Measurements from ENCODE around the gene GPRC5A. TPM values are rescaled to one million over a fixed set of nuclear protein-coding genes. Genes with fewer than 3 reads are reported as not detected.

GPRC5A gene
- total and polyA plus RNA-seq, 2 donors (not counting 1 experiment from before 2014, with no cell fraction given): not detected

GRCh38 chr12:12936983-12937491, 45.7 kb downstream of the GPRC5A start:
- Histone ChIP-seq H3K9ac (ENCODE audit: low read length) (no peak overlapping the region), H3K36me3 (replicated peaks in 1 of 2; ENCODE audit: control extremely low read depth in 1 of 2, control insufficient read depth in 1 of 2, extremely low read depth in 1 of 2, insufficient read depth in 2 of 2, low read length in 1 of 2) (no peaks in the 10 kb centered on the region), H3K27ac (ENCODE audit: low read length in 2 of 2) (no peak overlapping the region), H3K4me2 (replicated peaks; ENCODE audit: low read depth, low read length, poor library complexity, severe bottlenecking) (no peak overlapping the region), H3K27me3 (replicated peaks in 1 of 4; ENCODE audit: control extremely low read depth in 1 of 4, control insufficient read depth in 3 of 4, insufficient read depth in 4 of 4, low read length in 3 of 4) (no peaks in the 10 kb centered on the region), H3K4me3 (ENCODE audit: control extremely low read depth in 1 of 5, extremely low read depth in 1 of 5, insufficient read depth in 1 of 5, low read depth in 2 of 5, low read length in 4 of 5) (no peak overlapping the region), H4K20me1 (ENCODE audit: control insufficient read depth, insufficient read depth, low read length, poor library complexity, severe bottlenecking) (no peaks in the 10 kb centered on the region), H3K79me2 (ENCODE audit: control insufficient read depth, insufficient read depth, low read length) (no peaks in the 10 kb centered on the region), H2AFZ (ENCODE audit: insufficient read depth, low read depth, low read length, poor library complexity, severe bottlenecking) (no peak overlapping the region), H3K9me3 (ENCODE audit: control extremely low read depth in 1 of 3, control insufficient read depth in 2 of 3, insufficient read depth in 1 of 3, low read length in 2 of 3) (no peaks in the 10 kb centered on the region), H3K4me1 (ENCODE audit: control insufficient read depth in 2 of 2, insufficient read depth in 2 of 2, low read length in 2 of 2) (no peaks in the 10 kb centered on the region)
- 97% methylated on average over 8 of the region's 11 CpGs for WGBS (ENCODE audit: insufficient coverage)
- TF ChIP-seq CTCF (IDR thresholded peaks at IDR 0.05) (no peak), EZH2 (IDR thresholded peaks at IDR 0.05; ENCODE audit: borderline replicate concordance, insufficient read depth, low read depth, low read length, poor library complexity, severe bottlenecking) (no peak)
- DNase-seq: no peak
- Mint-ChIP-seq H3K27ac (no peak overlapping the region), H3K4me1 (no peaks in the 10 kb centered on the region), H3K4me3 (no peak overlapping the region), H3K27me3 (peaks cover 10% of the 10 kb centered on the region), H3K9me3 (ENCODE audit: insufficient read depth) (no peaks in the 10 kb centered on the region)
- intact Hi-C loops (cut with micrococcal nuclease): no loop called here
- no peak for ATAC-seq (ENCODE audit: low read depth)
- CTCF ChIA-PET: no interaction called here
- POLR2A ChIA-PET: no interaction called here

- ATAC-seq (ENCODE audit: low read depth): no peak
- Mint-ChIP-seq H3K4me3 (no peak overlapping the region), H3K27ac (no peak overlapping the region), H3K9me3 (ENCODE audit: insufficient read depth) (no peaks in the 10 kb centered on the region), H3K27me3 (peaks cover 10% of the 10 kb centered on the region), H3K4me1 (no peaks in the 10 kb centered on the region)
- Histone ChIP-seq H3K27ac (ENCODE audit: low read length in 2 of 2) (no peak overlapping the region), H3K9ac (ENCODE audit: low read length) (no peak overlapping the region), H2AFZ (ENCODE audit: insufficient read depth, low read depth, low read length, poor library complexity, severe bottlenecking) (no peak overlapping the region), H3K4me1 (ENCODE audit: control insufficient read depth in 2 of 2, insufficient read depth in 2 of 2, low read length in 2 of 2) (no peaks in the 10 kb centered on the region), H3K27me3 (replicated peaks in 1 of 4; ENCODE audit: control extremely low read depth in 1 of 4, control insufficient read depth in 3 of 4, insufficient read depth in 4 of 4, low read length in 3 of 4) (no peaks in the 10 kb centered on the region), H3K4me3 (ENCODE audit: control extremely low read depth in 1 of 5, extremely low read depth in 1 of 5, insufficient read depth in 1 of 5, low read depth in 2 of 5, low read length in 4 of 5) (no peak overlapping the region), H3K4me2 (replicated peaks; ENCODE audit: low read depth, low read length, poor library complexity, severe bottlenecking) (no peak overlapping the region), H4K20me1 (ENCODE audit: control insufficient read depth, insufficient read depth, low read length, poor library complexity, severe bottlenecking) (no peaks in the 10 kb centered on the region), H3K36me3 (replicated peaks in 1 of 2; ENCODE audit: control extremely low read depth in 1 of 2, control insufficient read depth in 1 of 2, extremely low read depth in 1 of 2, insufficient read depth in 2 of 2, low read length in 1 of 2) (no peaks in the 10 kb centered on the region), H3K9me3 (ENCODE audit: control extremely low read depth in 1 of 3, control insufficient read depth in 2 of 3, insufficient read depth in 1 of 3, low read length in 2 of 3) (no peaks in the 10 kb centered on the region), H3K79me2 (ENCODE audit: control insufficient read depth, insufficient read depth, low read length) (no peaks in the 10 kb centered on the region)
- no peak for TF ChIP-seq EZH2 (IDR thresholded peaks at IDR 0.05; ENCODE audit: borderline replicate concordance, insufficient read depth, low read depth, low read length, poor library complexity, severe bottlenecking)
- TF ChIP-seq CTCF (IDR thresholded peaks at IDR 0.05): no peak
- no peak for DNase-seq
- ChIA-PET POLR2A (no interaction called here), CTCF (interaction anchor here (0.7 kb wide), 1 partner anchor 804 kb away, joined by 3 read pairs; no protein-coding TSS in a partner anchor)
- WGBS (ENCODE audit: insufficient coverage): 96% methylated on average over 5 of the region's 5 CpGs
- intact Hi-C loops (cut with micrococcal nuclease): no loop called here
These were observed 47.2 kb downstream of the GPRC5A start for GRCh38 chr12:12938541-12938940.
